ENCODE results near the gene RAP1GAP2.
A peak's percentile ranks its signal among the peaks of the same experiment; 100 is the strongest.

RAP1GAP2 gene

GRCh38 chr17:2952174-2952845 lies 156.1 kb downstream of the RAP1GAP2 start:
- no peak for DNase-seq

DNA sequence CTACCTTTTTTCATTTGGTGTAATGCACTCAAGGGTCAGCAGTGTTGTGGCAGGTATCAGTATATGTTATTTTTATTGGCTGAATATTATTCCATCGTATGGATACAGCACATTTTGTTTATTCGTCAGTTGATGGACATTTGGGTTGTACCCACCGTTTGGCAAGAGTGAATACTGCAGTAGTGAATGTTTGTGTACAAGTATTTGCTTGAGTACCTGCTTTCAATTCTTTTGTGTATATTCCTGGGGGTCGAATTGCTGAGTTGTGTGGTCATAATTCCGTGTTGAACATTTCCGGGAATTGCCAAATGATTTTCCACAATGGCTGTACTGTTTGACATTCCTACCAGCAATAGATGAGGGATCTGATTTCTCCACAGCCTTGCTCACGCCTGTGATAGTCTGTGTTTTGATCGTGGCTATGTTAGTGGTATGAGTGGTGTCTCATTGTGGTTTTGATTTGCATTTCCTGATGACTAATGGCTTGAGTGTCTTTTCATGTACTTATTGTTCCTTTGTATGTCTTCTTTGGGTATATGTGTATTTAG lies 158.7 kb downstream of the RAP1GAP2 start:
- peak in 1 of 5 donors; percentile 22 for DNase-seq

DNA sequence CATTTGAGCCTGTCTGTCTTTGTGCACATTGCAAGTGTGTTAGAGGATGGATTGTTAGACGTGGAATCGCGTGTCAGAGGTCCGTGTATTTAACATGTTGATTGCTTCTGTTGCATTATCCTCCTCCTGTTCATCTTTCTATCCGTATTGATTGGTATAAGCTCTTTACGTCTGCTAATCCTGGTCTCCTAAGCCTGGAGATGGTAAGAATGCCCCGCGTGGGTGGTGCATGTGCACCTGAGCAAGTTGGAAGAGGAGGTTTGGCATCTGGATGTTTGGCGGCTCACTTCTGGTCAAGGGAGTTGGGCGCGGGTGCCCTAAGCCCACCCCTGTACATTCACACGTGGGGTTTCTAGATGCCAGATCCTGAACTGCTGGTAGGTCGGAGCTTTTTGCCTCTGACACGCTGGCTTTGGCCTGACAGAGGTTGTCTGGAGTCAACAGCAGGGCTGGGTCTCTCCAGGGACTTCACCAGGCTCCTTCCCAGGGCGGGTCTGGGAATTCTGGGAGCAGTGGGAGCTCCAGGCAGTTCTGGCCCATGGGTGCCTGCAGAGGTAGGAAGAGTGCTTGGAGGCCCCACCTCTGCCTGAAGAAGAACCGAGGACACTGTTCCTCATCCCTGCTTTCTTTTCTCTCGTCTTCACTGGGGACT lies 159.8 kb downstream of the RAP1GAP2 start:
- DNase-seq, result no peak

DNA sequence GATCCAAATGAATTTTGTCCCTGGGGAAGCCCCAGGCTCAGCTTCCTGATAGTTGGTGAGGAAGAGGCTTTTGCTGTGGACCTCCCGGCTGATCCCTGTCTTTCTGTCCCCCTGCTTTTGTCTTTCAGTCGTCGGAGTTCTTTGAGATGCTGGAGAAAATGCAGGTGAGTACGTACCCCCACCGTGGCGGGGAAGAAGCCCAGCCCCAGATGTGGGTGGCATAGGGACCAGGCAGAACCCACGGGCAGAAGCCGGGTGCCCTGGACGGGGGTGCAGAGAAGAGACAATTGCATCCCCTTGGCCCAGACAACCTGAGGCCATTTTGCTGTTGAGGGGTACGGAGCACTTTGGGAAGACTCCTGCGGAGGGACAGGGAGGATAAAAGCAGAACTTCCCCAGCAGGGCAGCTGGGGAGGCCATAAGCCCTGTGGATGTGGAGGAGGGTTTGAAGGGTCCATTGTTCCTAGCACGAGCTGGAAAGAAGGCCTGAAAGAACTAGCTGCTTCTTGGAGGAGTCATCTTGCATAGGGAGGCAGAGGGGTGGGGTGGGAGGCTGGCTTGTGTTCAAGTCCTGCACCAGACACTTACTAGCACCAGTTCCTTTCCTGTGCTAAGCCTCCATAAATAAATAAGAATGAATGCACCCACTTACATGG lies 161.5 kb downstream of the RAP1GAP2 start:
- DNase-seq, result no peak

DNA sequence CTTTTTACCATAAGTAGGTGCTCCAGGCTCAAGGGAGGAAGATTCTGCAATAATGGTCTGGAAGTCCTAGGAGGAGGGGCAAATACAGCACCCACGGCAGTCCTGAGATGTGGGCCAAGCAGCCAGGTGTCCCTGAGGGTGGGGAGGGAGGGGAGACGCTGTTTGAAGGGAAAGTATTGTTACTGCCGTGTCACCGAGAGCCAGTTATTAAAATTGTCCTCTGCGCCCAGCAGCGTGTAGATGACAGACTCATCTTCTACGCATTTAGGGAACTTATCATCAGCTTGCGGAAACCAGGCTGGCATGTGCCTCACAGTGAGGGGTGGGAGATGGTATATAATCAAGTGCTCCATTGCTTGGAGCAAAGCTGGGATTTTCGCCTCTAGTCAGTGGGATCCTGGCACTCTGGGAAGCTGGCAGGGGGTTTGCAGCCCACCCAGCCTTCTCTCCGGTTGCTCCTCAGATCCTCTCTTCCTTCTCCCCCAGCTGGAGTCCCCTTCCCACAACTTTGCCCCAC lies 162.5 kb downstream of the RAP1GAP2 start:
- no peak for DNase-seq

- no peak for DNase-seq
These were observed 163.3 kb downstream of the RAP1GAP2 start for GRCh38 chr17:2959371-2960130.

DNA sequence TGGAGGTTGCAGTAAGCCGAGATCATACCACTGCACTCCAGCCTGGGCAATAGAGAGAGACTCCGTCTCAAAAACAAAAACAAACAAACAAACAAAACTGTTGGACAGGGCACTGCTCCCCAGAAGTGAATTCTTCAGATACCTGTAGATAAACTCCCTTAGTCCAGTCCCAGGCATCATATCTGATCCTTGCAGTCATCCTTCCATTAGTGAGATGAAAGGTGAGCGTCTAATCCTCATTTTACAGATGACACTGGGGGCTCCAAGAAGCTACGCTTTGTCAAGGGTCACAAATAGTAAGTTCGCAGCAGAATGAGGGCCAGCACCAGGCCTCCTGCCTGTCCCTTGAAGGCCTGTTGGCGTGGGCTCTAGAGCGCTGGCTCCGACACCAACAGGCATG lies 165.2 kb downstream of the RAP1GAP2 start:
- DNase-seq, result no peak

- DNase-seq, result no peak
These were observed 166.0 kb downstream of the RAP1GAP2 start for GRCh38 chr17:2962236-2962635.

DNA sequence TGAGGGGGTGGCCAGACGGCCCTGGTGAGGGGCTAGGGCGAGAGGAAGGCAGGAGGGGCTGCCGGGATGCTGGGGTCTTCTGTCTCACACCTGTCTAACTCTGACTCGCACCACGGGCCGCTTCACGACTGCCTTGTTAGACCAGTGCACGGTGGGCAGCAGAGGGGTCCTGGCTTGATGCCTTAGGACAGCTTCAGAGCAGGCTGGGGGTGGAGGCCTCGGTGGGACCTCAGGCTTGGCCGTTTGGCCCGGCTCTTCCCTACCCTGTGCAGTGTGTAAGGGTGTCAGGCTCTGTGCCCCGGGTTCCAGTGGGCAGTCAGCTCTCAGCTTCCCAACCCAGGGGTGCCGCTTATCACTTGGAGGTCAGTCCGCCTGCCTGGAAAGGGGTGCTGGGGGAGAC lies 166.5 kb downstream of the RAP1GAP2 start:
- no peak for DNase-seq

GRCh38 chr17:2963332-2964027 lies 167.2 kb downstream of the RAP1GAP2 start:
- no peak for DNase-seq

- no peak for DNase-seq
These were observed 167.8 kb downstream of the RAP1GAP2 start for GRCh38 chr17:2964028-2964356.

GRCh38 chr17:2964370-2964769 lies 168.1 kb downstream of the RAP1GAP2 start:
- no peak for DNase-seq

DNA sequence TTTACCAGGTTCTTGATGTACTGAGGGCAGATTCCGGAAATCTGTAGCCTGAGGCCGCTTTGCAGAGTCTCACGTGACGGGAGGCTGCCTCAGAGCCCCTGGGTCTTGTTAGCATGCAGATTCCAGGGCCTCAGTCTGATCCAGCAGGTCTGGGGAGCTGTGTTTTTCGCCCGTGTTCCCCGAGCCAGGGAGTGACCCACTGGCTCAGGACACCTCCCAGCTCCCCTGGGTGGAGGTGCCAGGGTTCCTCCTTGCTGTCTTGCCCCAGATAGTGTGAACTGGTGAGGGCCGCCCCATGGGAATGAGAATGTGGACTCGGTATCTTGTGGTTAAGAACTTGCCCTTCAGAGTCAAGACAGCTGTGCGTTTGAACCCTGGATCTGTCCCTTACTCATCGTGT lies 168.6 kb downstream of the RAP1GAP2 start:
- no peak for DNase-seq

- DNase-seq, result no peak
These were observed 169.7 kb downstream of the RAP1GAP2 start for GRCh38 chr17:2965621-2966595.

DNA sequence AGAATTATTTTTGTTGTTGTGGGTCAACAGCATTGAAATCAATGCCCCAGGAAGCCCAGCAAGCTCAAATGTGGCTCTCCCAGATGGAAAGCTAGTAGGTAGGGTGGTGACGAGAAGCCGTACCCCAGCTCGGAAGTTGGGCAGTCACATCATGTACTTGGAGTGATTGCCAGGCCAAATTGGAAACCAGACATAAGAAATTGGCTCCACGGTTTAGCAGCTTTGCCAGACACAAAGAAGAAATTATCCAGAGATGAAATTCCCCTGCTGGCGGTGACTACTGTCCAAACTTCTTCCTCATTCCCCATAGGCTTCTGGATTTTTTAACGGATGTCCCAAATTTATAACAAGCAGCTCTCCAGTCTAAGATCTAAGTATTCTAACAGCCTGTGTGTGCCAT lies 171.3 kb downstream of the RAP1GAP2 start:
- DNase-seq, result no peak

GRCh38 chr17:2971851-2972250 lies 175.6 kb downstream of the RAP1GAP2 start:
- DNase-seq, result no peak

DNA sequence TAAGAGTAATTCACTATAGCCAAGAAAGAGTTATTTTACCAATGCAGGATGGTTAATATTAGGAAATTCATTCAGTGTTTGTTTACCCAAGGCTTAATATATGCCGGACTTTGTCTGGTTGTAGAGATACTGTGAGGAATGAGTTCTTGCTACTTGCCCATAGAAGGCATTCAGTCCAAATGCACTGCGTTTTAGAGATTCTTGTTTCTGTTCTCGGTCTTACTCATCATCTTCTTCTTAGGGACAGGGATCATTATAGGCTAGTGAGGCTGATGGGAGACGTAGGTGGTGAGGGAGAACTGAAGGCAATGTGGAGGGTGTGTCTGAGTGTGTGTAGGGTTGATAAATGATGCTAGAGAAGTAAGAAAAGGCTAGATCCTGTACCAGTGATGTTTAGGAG lies 176.5 kb downstream of the RAP1GAP2 start:
- DNase-seq, result no peak

GRCh38 chr17:2974347-2974746 lies 178.1 kb downstream of the RAP1GAP2 start:
- DNase-seq, result no peak

- DNase-seq, result no peak
These were observed 179.3 kb downstream of the RAP1GAP2 start for GRCh38 chr17:2975469-2975958.

DNA sequence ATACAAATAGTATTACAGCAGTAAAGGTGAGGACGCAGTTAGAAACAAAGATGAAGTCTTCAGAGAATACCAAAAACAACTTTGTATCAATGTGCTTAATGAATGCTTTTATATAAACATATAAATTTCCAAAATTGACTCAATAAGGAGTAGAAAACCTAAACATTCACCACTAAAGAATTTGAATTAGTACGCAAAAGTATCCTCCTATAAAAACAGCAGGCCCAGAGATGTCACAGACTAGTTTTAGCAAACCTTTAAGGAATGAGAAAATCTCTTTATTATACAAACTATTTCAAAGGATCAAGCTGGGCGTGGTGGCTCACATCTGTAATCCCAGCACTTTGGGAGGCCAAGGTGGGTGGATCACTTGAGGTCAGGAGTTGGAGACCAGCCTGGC lies 180.9 kb downstream of the RAP1GAP2 start:
- no peak for DNase-seq

DNA sequence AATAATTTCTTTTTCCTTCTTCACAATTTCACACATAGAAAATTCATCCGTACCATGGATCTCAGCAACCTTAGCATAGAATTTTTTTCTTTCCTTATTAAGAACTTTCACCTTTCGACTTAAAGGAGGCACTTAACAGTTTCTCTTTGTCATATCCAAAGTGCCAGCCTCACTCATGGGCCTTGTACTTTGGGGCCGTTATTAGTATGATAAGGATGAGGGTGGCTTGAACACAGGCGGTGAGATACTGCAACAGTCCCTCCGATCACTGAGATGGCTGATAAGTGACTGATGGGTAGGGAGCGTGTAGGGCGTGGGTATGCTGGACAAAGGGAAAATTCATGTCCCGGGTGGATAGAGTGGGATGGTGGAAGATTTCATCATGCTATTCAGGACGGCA lies 181.9 kb downstream of the RAP1GAP2 start:
- DNase-seq, result no peak

All from T-helper 1 cell (primary cell).